GM21825 (cell line): ENCODE measurements around the gene TRIM29.

ENCODE experiments used
- ATAC-seq: cut with Tn5 transposase; IDR thresholded peaks from one replicate; pipeline ENCODE4 v1.9.1; 2021; ENCODE audit warnings: mild to moderate bottlenecking, moderate library complexity; ENCODE audit not compliant: unreplicated experiment

Gene TRIM29

GRCh38 chr11:120125509-120125908 is 12.4 kb downstream of the TRIM29 start:
- no peak for ATAC-seq

GRCh38 chr11:120125024-120125423 is 12.9 kb downstream of the TRIM29 start:
- ATAC-seq = no peak

GRCh38 chr11:120124355-120124754 is 13.6 kb downstream of the TRIM29 start:
- ATAC-seq = no peak

GRCh38 chr11:120123946-120124345 is 14.0 kb downstream of the TRIM29 start:
- ATAC-seq = no peak

GRCh38 chr11:120122924-120123683 is 14.8 kb downstream of the TRIM29 start:
- no peak for ATAC-seq

GRCh38 chr11:120121914-120122473 is 15.9 kb downstream of the TRIM29 start:
- ATAC-seq = no peak

- ATAC-seq = no peak
Observed at GRCh38 chr11:120121336-120121735, 16.6 kb downstream of the TRIM29 start.

- no peak for ATAC-seq
Observed at GRCh38 chr11:120120805-120121335, 17.0 kb downstream of the TRIM29 start.

- ATAC-seq = no peak
Observed at GRCh38 chr11:120119121-120119520, 18.8 kb downstream of the TRIM29 start.

GRCh38 chr11:120117991-120118390 is 19.9 kb downstream of the TRIM29 start:
- no peak for ATAC-seq

GRCh38 chr11:120116966-120117365 is 20.9 kb downstream of the TRIM29 start:
- no peak for ATAC-seq

- ATAC-seq = no peak
Observed at GRCh38 chr11:120115272-120116000, 22.5 kb downstream of the TRIM29 start.

- no peak for ATAC-seq
Observed at GRCh38 chr11:120112174-120112796, 25.6 kb downstream of the TRIM29 start.

- no peak for ATAC-seq
Observed at GRCh38 chr11:120109531-120109930, 28.4 kb downstream of the TRIM29 start.

GRCh38 chr11:120108785-120109168 is 29.1 kb downstream of the TRIM29 start:
- no peak for ATAC-seq

GRCh38 chr11:120108154-120108784 is 29.6 kb downstream of the TRIM29 start:
- no peak for ATAC-seq

- ATAC-seq = no peak
Observed at GRCh38 chr11:120107692-120108091, 30.2 kb downstream of the TRIM29 start.

GRCh38 chr11:120106354-120107150 is 31.4 kb downstream of the TRIM29 start:
- ATAC-seq = no peak

- ATAC-seq = no peak
Observed at GRCh38 chr11:120105576-120105975, 32.3 kb downstream of the TRIM29 start.

- ATAC-seq = no peak
Observed at GRCh38 chr11:120104041-120104565, 33.8 kb downstream of the TRIM29 start.
